K562 (cell line): ENCODE data around the gene PLS1. TPM values are rescaled to one million over a fixed set of nuclear protein-coding genes. Genes with fewer than 3 reads are reported as not detected.

Experiments
- ARID1B ChIP-seq: fragments of 450-650 bp; IDR thresholded peaks from 2 replicates; pipeline ENCODE4 v1.6.1; 2016; ENCODE audit warnings: antibody characterized with exemption, mild to moderate bottlenecking, inconsistent platforms
- HDAC6 ChIP-seq: IDR thresholded peaks from 2 replicates; pipeline ENCODE4 v1.6.1; 2012; ENCODE audit warnings: low read depth, mild to moderate bottlenecking, control low read depth, inconsistent platforms, low read length, moderate library complexity
- HIVEP1 ChIP-seq: fragments of 250-450 bp; sonication (Bioruptor Pico); IDR thresholded peaks from 2 replicates; pipeline ENCODE4 v1.4.0; 2020; ENCODE audit warnings: mild to moderate bottlenecking
- NCOA4 ChIP-seq: fragments of 450-650 bp; IDR thresholded peaks from 2 replicates; pipeline ENCODE4 v1.6.1; 2018; ENCODE audit warnings: mild to moderate bottlenecking; ENCODE audit not compliant: partially characterized antibody
- NEUROD1 ChIP-seq: fragments of 150-350 bp; IDR thresholded peaks from 2 replicates; pipeline ENCODE4 v1.6.1; 2014; ENCODE audit warnings: borderline replicate concordance, low read length, low read depth; ENCODE audit not compliant: partially characterized antibody
- NR4A1 ChIP-seq, 2 experiments: fragments of 250-450 bp in 1 of 2; fragments of 450-650 bp in 1 of 2; sonication (Bioruptor Pico) in 1 of 2; IDR thresholded peaks; 2 replicates each; pipeline versions ENCODE4 v1.4.0 to v1.6.1; 2016 to 2020; ENCODE audit warnings: mild to moderate bottlenecking in 2 of 2, missing compliant biosample characterization in 1 of 2, missing genetic modification characterization in 1 of 2, moderate library complexity in 1 of 2
- PHF8 ChIP-seq: fragments of 200-600 bp; sonication (generic); IDR thresholded peaks from 2 replicates; pipeline ENCODE4 v1.6.1; 2012; ENCODE audit warnings: mixed run types, mild to moderate bottlenecking, inconsistent platforms, low read length, moderate library complexity, borderline replicate concordance
- POLR2H ChIP-seq: IDR thresholded peaks from 2 replicates; pipeline ENCODE4 v1.6.1; 2016; ENCODE audit warnings: missing genetic modification characterization, low read depth, mild to moderate bottlenecking, control low read depth, missing compliant biosample characterization, moderate library complexity
- RBBP5 ChIP-seq: fragments of 200-600 bp; sonication (generic); IDR thresholded peaks from 2 replicates; pipeline ENCODE4 v1.6.1; 2012; ENCODE audit warnings: borderline replicate concordance, mild to moderate bottlenecking, low read length, control low read depth, inconsistent platforms; ENCODE audit not compliant: insufficient read depth, poor library complexity, severe bottlenecking
- TCF3 ChIP-seq: sonication (generic); formaldehyde crosslinking; IDR thresholded peaks from 2 replicates; pipeline ENCODE4 v1.4.0; 2020; ENCODE audit warnings: mild to moderate bottlenecking, missing genetic modification reagents
- THRA ChIP-seq: fragments of 450-650 bp; IDR thresholded peaks from 2 replicates; pipeline ENCODE4 v1.6.1; 2017; ENCODE audit warnings: mild to moderate bottlenecking, moderate library complexity
- USF1 ChIP-seq: sonication (generic); formaldehyde crosslinking; IDR thresholded peaks from 2 replicates; pipeline ENCODE4 v1.9.0; 2022; ENCODE audit warnings: mild to moderate bottlenecking, missing genetic modification reagents
- ZBTB33 ChIP-seq: sonication (generic); formaldehyde crosslinking; IDR thresholded peaks from 2 replicates; pipeline ENCODE4 v1.8.1; 2023; ENCODE audit warnings: mild to moderate bottlenecking, missing genetic modification reagents
- ZNF644 ChIP-seq: fragments of 200-800 bp; sonication (Bioruptor generic); IDR thresholded peaks from 2 replicates; pipeline ENCODE4 v1.6.1; 2016; ENCODE audit warnings: low read depth, missing genetic modification characterization, missing compliant biosample characterization
- polyA plus RNA-seq, 8 experiments: library from polyadenylated mRNA; depleted of rRNA in 4 of 8; stranded (reverse) in 5 of 8; unstranded in 3 of 8; fragments of >200 nt; fragmentation: Nextera tagmentation in 2 of 8; fragmentation: Illumina TruSeq in 1 of 8; extraction: Ambion mirVana in 2 of 8; extraction: Trizol in 1 of 8; gene quantifications; 2 replicates each; pipeline versions ENCODE4 v1.2.1 to v1.2.3, GENCODE V29; 2011 to 2014; ENCODE audit warnings: inconsistent platforms in 1 of 8, missing spikeins in 1 of 8
- total RNA-seq, 7 experiments: library from RNA; depleted of rRNA in 6 of 7; stranded (reverse); fragments of >200 nt in 6 of 7; fragmentation: Illumina TruSeq in 2 of 7; extraction: Trizol in 2 of 7; gene quantifications; 2 replicates each; pipeline versions ENCODE4 v1.2.1 to v1.2.3, GENCODE V29; 2011 to 2021; ENCODE audit warnings: low replicate concordance in 1 of 7
- TF ChIP-seq, protein P1 (sequence below): fragments of 200-800 bp; sonication (Bioruptor generic); IDR thresholded peaks from 2 replicates; pipeline ENCODE4 v1.6.1; 2017; ENCODE audit warnings: missing genetic modification characterization, missing compliant biosample characterization
- TF ChIP-seq, protein P2 (sequence below): sonication (generic); formaldehyde crosslinking; IDR thresholded peaks from 2 replicates; pipeline ENCODE4 v1.8.0; 2023; ENCODE audit warnings: mild to moderate bottlenecking, missing genetic modification reagents

The PLS1 gene
- total and polyA plus RNA-seq, 9 of the 15 experiments (the other 6 are each of a cell fraction or from before 2014, with no cell fraction given) = 6.1 to 21.3 (median 13.0) TPM

- TF ChIP-seq ZBTB33 (CRISPR knock-in tag) (no peak), NEUROD1 (no peak), USF1 (CRISPR knock-in tag) (no peak), NR4A1 (CRISPR knock-in tag; IDR thresholded peaks at IDR 0.05) (no peak), NR4A1 (tag; IDR thresholded peaks at IDR 0.05) (no peak), TCF3 (CRISPR knock-in tag) (no peak), NCOA4 (no peak), HDAC6 (no peak), ARID1B (no peak), THRA (no peak), ZNF644 (tag) (no peak), HIVEP1 (no peak), RBBP5 (peak; percentile 67), POLR2H (tag) (peak; percentile 37; the same call in 1 of the 2 replicates), PHF8 (peak; percentile 85; the same call in 1 of the 2 replicates)
- TF ChIP-seq, protein P1, sequence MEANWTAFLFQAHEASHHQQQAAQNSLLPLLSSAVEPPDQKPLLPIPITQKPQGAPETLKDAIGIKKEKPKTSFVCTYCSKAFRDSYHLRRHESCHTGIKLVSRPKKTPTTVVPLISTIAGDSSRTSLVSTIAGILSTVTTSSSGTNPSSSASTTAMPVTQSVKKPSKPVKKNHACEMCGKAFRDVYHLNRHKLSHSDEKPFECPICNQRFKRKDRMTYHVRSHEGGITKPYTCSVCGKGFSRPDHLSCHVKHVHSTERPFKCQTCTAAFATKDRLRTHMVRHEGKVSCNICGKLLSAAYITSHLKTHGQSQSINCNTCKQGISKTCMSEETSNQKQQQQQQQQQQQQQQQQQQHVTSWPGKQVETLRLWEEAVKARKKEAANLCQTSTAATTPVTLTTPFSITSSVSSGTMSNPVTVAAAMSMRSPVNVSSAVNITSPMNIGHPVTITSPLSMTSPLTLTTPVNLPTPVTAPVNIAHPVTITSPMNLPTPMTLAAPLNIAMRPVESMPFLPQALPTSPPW = peak; percentile 63
- TF ChIP-seq, protein P2, sequence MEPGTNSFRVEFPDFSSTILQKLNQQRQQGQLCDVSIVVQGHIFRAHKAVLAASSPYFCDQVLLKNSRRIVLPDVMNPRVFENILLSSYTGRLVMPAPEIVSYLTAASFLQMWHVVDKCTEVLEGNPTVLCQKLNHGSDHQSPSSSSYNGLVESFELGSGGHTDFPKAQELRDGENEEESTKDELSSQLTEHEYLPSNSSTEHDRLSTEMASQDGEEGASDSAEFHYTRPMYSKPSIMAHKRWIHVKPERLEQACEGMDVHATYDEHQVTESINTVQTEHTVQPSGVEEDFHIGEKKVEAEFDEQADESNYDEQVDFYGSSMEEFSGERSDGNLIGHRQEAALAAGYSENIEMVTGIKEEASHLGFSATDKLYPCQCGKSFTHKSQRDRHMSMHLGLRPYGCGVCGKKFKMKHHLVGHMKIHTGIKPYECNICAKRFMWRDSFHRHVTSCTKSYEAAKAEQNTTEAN (CRISPR knock-in tag) = no peak
Observed at GRCh38 chr3:142723968-142724681, 127.9 kb downstream of the PLS1 start, which contains the start of gene TRPC1 (continued).
